ENCODE measurements around the gene RASA3.

DNA sequence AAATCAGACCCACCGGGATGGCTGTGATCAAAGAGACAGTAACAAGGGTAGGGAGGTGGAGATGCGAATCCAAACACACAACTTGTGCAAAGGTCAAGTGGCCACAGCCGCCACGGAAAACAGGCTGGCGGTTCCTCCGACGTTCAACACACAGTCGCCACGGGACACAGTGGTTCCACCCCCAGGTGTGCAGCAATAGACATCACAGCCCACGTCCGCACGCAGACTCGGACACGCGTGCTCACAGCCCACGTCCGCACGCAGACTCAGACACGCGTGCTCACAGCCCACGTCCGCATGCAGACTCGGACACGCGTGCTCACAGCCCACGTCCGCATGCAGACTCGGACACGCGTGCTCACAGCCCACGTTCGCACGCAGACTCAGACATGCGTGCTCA is 70.1 kb downstream of the RASA3 start:
- TF ChIP-seq CTCF (IDR thresholded peaks at IDR 0.05; ENCODE audit: low read length) (no peak), EZH2 (optimal IDR thresholded peaks at IDR 0.05; ENCODE audit: low read depth, low read length) (no peak), EZH2phosphoT487 (IDR thresholded peaks at IDR 0.05; ENCODE audit: low read length) (no peak)

Measured in MM.1S (cell line).